Ovary (tissue), 3 donors: ENCODE data around the gene SMLR1.

Source experiments
- CTCF ChIP-seq, 3 donors: fragments of 450-650 bp in 2 of 3; fragments of 200-600 bp in 1 of 3; IDR thresholded peaks; one replicate each; pipeline versions ENCODE4 v1.5.1 to v1.8.0; 2016 to 2022; ENCODE audit warnings: antibody characterized with exemption in 3 of 3, mild to moderate bottlenecking in 1 of 3
- POLR2A ChIP-seq: fragments of 450-650 bp; IDR thresholded peaks from one replicate; pipeline ENCODE4 v1.6.1; 2017; ENCODE audit warnings: antibody characterized with exemption, mild to moderate bottlenecking, moderate library complexity
- donor health status: DM: no; HTN: no; CAD: no.

GRCh38 chr6:130822736-130823135, 4.5 kb upstream of the SMLR1 start:
- TF ChIP-seq CTCF (IDR thresholded peaks at IDR 0.05) (no peak), POLR2A (no peak)
